ENCODE measurements around the gene RALGPS1. TPM values are rescaled to one million over a fixed set of nuclear protein-coding genes. Genes with fewer than 3 reads are reported as not detected.

Gene RALGPS1
- total and polyA plus RNA-seq, 2 donors (not counting 1 experiment from before 2014, with no cell fraction given), result 19.7 to 39.9 TPM

GRCh38 chr9:126933334-126933980, 18.9 kb downstream of the RALGPS1 start:
- ATAC-seq (ENCODE audit: low read depth) (no peak), DNase-seq (no peak)
- Histone ChIP-seq H3K4me2 (replicated peaks; ENCODE audit: low read depth, low read length, poor library complexity, severe bottlenecking) (no peak overlapping the region), H3K4me3 (ENCODE audit: control extremely low read depth in 1 of 5, extremely low read depth in 1 of 5, insufficient read depth in 1 of 5, low read depth in 2 of 5, low read length in 4 of 5) (no peak overlapping the region), H3K4me1 (ENCODE audit: control insufficient read depth in 2 of 2, insufficient read depth in 2 of 2, low read length in 2 of 2) (no peaks in the 10 kb centered on the region), H3K27ac (ENCODE audit: low read length in 2 of 2) (no peak overlapping the region), H3K79me2 (ENCODE audit: control insufficient read depth, insufficient read depth, low read length) (peaks cover 6% of the 10 kb centered on the region), H3K27me3 (replicated peaks in 1 of 4; ENCODE audit: control extremely low read depth in 1 of 4, control insufficient read depth in 3 of 4, insufficient read depth in 4 of 4, low read length in 3 of 4) (no peaks in the 10 kb centered on the region), H4K20me1 (ENCODE audit: control insufficient read depth, insufficient read depth, low read length, poor library complexity, severe bottlenecking) (peaks cover 9% of the 10 kb centered on the region), H2AFZ (ENCODE audit: insufficient read depth, low read depth, low read length, poor library complexity, severe bottlenecking) (no peak overlapping the region), H3K36me3 (replicated peaks in 1 of 2; ENCODE audit: control extremely low read depth in 1 of 2, control insufficient read depth in 1 of 2, extremely low read depth in 1 of 2, insufficient read depth in 2 of 2, low read length in 1 of 2) (peaks cover 0 to 3% of the 10 kb centered on the region in 2 experiments), H3K9ac (ENCODE audit: low read length) (no peak overlapping the region), H3K9me3 (ENCODE audit: control extremely low read depth in 1 of 3, control insufficient read depth in 2 of 3, insufficient read depth in 1 of 3, low read length in 2 of 3) (no peaks in the 10 kb centered on the region)
- 94% methylated on average over 9 of the region's 11 CpGs for WGBS (ENCODE audit: insufficient coverage)
- Mint-ChIP-seq H3K4me1 (no peaks in the 10 kb centered on the region), H3K27ac (no peak overlapping the region), H3K27me3 (no peaks in the 10 kb centered on the region), H3K4me3 (no peak overlapping the region), H3K9me3 (ENCODE audit: insufficient read depth) (no peaks in the 10 kb centered on the region)
- ChIA-PET CTCF (no interaction called here), POLR2A (no interaction called here)
- intact Hi-C loops (cut with micrococcal nuclease), result no loop called here
- TF ChIP-seq EZH2 (IDR thresholded peaks at IDR 0.05; ENCODE audit: borderline replicate concordance, insufficient read depth, low read depth, low read length, poor library complexity, severe bottlenecking) (no peak), CTCF (IDR thresholded peaks at IDR 0.05) (no peak)

- CTCF ChIA-PET, result interaction anchor here (0.7 to 1.7 kb wide), 4 partner anchors 33 to 652 kb away, joined by 3 to 5 read pairs (median 4); no protein-coding TSS in a partner anchor
Observed at GRCh38 chr9:126934441-126934840, 19.9 kb downstream of the RALGPS1 start.

More at GRCh38 chr9:126934441-126934840, 19.9 kb downstream of the RALGPS1 start:
- Histone ChIP-seq H3K4me1 (ENCODE audit: control insufficient read depth in 2 of 2, insufficient read depth in 2 of 2, low read length in 2 of 2) (no peaks in the 10 kb centered on the region), H2AFZ (ENCODE audit: insufficient read depth, low read depth, low read length, poor library complexity, severe bottlenecking) (no peak overlapping the region), H3K9ac (ENCODE audit: low read length) (no peak overlapping the region), H3K27me3 (replicated peaks in 1 of 4; ENCODE audit: control extremely low read depth in 1 of 4, control insufficient read depth in 3 of 4, insufficient read depth in 4 of 4, low read length in 3 of 4) (no peaks in the 10 kb centered on the region), H3K4me3 (ENCODE audit: control extremely low read depth in 1 of 5, extremely low read depth in 1 of 5, insufficient read depth in 1 of 5, low read depth in 2 of 5, low read length in 4 of 5) (no peak overlapping the region), H3K9me3 (ENCODE audit: control extremely low read depth in 1 of 3, control insufficient read depth in 2 of 3, insufficient read depth in 1 of 3, low read length in 2 of 3) (no peaks in the 10 kb centered on the region), H3K27ac (ENCODE audit: low read length in 2 of 2) (no peak overlapping the region), H3K4me2 (replicated peaks; ENCODE audit: low read depth, low read length, poor library complexity, severe bottlenecking) (no peak overlapping the region), H3K36me3 (replicated peaks in 1 of 2; ENCODE audit: control extremely low read depth in 1 of 2, control insufficient read depth in 1 of 2, extremely low read depth in 1 of 2, insufficient read depth in 2 of 2, low read length in 1 of 2) (peaks cover 0 to 3% of the 10 kb centered on the region in 2 experiments), H4K20me1 (ENCODE audit: control insufficient read depth, insufficient read depth, low read length, poor library complexity, severe bottlenecking) (peaks cover 9% of the 10 kb centered on the region), H3K79me2 (ENCODE audit: control insufficient read depth, insufficient read depth, low read length) (peaks cover 5% of the 10 kb centered on the region)
- H3K27me3 Mint-ChIP-seq, result no peaks in the 10 kb centered on the region
- H3K9me3 Mint-ChIP-seq (ENCODE audit: insufficient read depth), result no peaks in the 10 kb centered on the region
- 94% methylated on average over 7 of the region's 8 CpGs for WGBS (ENCODE audit: insufficient coverage)
- H3K4me3 Mint-ChIP-seq, result no peak overlapping the region
- DNase-seq (no peak), ATAC-seq (ENCODE audit: low read depth) (no peak)
- H3K27ac Mint-ChIP-seq, result no peak overlapping the region
- H3K4me1 Mint-ChIP-seq, result no peaks in the 10 kb centered on the region
- POLR2A ChIA-PET, result no interaction called here
- TF ChIP-seq EZH2 (IDR thresholded peaks at IDR 0.05; ENCODE audit: borderline replicate concordance, insufficient read depth, low read depth, low read length, poor library complexity, severe bottlenecking) (no peak), CTCF (IDR thresholded peaks at IDR 0.05) (no peak)
- intact Hi-C loops (cut with micrococcal nuclease), result no loop called here

Data from B cell (primary cell).